Limb (tissue), 2 donors: ENCODE results near the gene CELF4.

ENCODE experiments used
- DNase-seq, 2 donors: peaks; one replicate each; pipeline ENCODE4 v3.0.0-alpha.2; 2016; ENCODE audit errors: extremely low spot score in 2 of 2

Gene CELF4

GRCh38 chr18:37443325-37444055 is 122.1 kb downstream of the CELF4 start:
- DNase-seq, result no peak

- DNase-seq, result no peak
Measured at GRCh38 chr18:37442477-37442876, 123.1 kb downstream of the CELF4 start.

- no peak for DNase-seq
Measured at GRCh38 chr18:37441821-37442220, 123.8 kb downstream of the CELF4 start.

GRCh38 chr18:37440206-37440605 is 125.4 kb downstream of the CELF4 start:
- DNase-seq, result no peak

GRCh38 chr18:37438417-37439180 is 127.0 kb downstream of the CELF4 start:
- DNase-seq, result no peak

- DNase-seq, result no peak
Measured at GRCh38 chr18:37435996-37436395, 129.6 kb downstream of the CELF4 start.

- DNase-seq, result no peak
Measured at GRCh38 chr18:37435150-37435867, 130.3 kb downstream of the CELF4 start.

- no peak for DNase-seq
Measured at GRCh38 chr18:37434161-37434860, 131.3 kb downstream of the CELF4 start.

- DNase-seq, result no peak
Measured at GRCh38 chr18:37432436-37433195, 133.0 kb downstream of the CELF4 start.

GRCh38 chr18:37430357-37431076 is 135.1 kb downstream of the CELF4 start:
- DNase-seq, result no peak

GRCh38 chr18:37429791-37430190 is 135.8 kb downstream of the CELF4 start:
- no peak for DNase-seq

GRCh38 chr18:37428288-37428974 is 137.2 kb downstream of the CELF4 start:
- DNase-seq, result no peak

GRCh38 chr18:37426586-37426985 is 139.0 kb downstream of the CELF4 start:
- no peak for DNase-seq

- no peak for DNase-seq
Measured at GRCh38 chr18:37425222-37425621, 140.4 kb downstream of the CELF4 start.

- DNase-seq, result no peak
Measured at GRCh38 chr18:37424507-37424906, 141.1 kb downstream of the CELF4 start.

- DNase-seq, result no peak
Measured at GRCh38 chr18:37422596-37422995, 143.0 kb downstream of the CELF4 start.

GRCh38 chr18:37422116-37422515 is 143.5 kb downstream of the CELF4 start:
- DNase-seq, result no peak

- no peak for DNase-seq
Measured at GRCh38 chr18:37421341-37422077, 144.1 kb downstream of the CELF4 start.

GRCh38 chr18:37420315-37420880 is 145.2 kb downstream of the CELF4 start:
- no peak for DNase-seq
